Activated naive CD4-positive, alpha-beta T cell treated with anti-CD3 and anti-CD28 coated beads, Interleukin-2, amount 50 U/mL, for 24 hours (primary cell): ENCODE results near the gene MBNL1.

ENCODE experiments used
- H3K27ac Mint-ChIP-seq: one replicate; pipeline ENCODE4 v1.8.0; 2021; ENCODE audit warnings: mild to moderate bottlenecking, mixed read lengths
- H3K27me3 Mint-ChIP-seq: one replicate; pipeline ENCODE4 v1.8.0; 2021; ENCODE audit warnings: mixed read lengths
- H3K36me3 Mint-ChIP-seq: one replicate; pipeline ENCODE4 v1.8.0; 2021; ENCODE audit warnings: mixed read lengths
- H3K4me1 Mint-ChIP-seq: one replicate; pipeline ENCODE4 v1.8.0; 2021; ENCODE audit warnings: mixed read lengths
- H3K4me3 Mint-ChIP-seq: one replicate; pipeline ENCODE4 v1.8.0; 2021; ENCODE audit warnings: mild to moderate bottlenecking, mixed read lengths
- H3K9me3 Mint-ChIP-seq: one replicate; pipeline ENCODE4 v1.8.0; 2021; ENCODE audit warnings: mixed read lengths

The MBNL1 gene

DNA sequence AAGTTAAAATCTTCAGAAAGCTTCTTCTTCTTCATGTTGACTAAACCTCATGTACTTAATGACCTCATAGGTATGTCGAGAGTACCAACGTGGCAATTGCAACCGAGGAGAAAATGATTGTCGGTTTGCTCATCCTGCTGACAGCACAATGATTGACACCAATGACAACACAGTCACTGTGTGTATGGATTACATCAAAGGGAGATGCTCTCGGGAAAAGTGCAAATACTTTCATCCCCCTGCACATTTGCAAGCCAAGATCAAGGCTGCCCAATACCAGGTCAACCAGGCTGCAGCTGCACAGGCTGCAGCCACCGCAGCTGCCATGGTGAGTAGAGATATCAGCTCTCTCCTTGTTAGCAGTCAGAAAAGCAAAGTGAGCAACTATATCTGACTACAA is 176.5 kb downstream of the MBNL1 start:
- peaks cover 7% of the 10 kb centered on the region for H3K36me3 Mint-ChIP-seq
- H3K4me1 Mint-ChIP-seq: peaks cover 86% of the 10 kb centered on the region
- no peak overlapping the region for H3K4me3 Mint-ChIP-seq

DNA sequence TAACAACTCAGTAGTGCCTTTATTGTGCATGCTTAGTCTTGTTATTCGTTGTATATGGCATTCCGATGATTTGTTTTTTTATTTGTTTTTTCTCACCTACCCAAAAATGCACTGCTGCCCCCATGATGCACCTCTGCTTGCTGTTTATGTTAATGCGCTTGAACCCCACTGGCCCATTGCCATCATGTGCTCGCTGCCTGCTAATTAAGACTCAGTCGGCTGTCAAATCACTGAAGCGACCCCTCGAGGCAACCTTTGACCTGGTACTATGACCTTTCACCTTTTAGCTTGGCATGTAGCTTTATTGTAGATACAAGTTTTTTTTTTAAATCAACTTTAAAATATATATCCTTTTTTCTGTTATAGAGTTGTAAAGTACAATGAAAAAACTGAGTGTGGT is 177.8 kb downstream of the MBNL1 start:
- H3K4me1 Mint-ChIP-seq: peaks cover 88% of the 10 kb centered on the region
- no peaks in the 10 kb centered on the region for H3K9me3 Mint-ChIP-seq
- H3K4me3 Mint-ChIP-seq: no peak overlapping the region
- peaks cover 10% of the 10 kb centered on the region for H3K36me3 Mint-ChIP-seq
- H3K27me3 Mint-ChIP-seq: no peaks in the 10 kb centered on the region
- peak overlapping the region; percentile 96 for H3K27ac Mint-ChIP-seq

More for the DNA sequence above, 176.5 kb downstream of the MBNL1 start:
- Mint-ChIP-seq H3K9me3 (no peaks in the 10 kb centered on the region), H3K27me3 (no peaks in the 10 kb centered on the region), H3K27ac (peak overlapping the region; percentile 91)

DNA sequence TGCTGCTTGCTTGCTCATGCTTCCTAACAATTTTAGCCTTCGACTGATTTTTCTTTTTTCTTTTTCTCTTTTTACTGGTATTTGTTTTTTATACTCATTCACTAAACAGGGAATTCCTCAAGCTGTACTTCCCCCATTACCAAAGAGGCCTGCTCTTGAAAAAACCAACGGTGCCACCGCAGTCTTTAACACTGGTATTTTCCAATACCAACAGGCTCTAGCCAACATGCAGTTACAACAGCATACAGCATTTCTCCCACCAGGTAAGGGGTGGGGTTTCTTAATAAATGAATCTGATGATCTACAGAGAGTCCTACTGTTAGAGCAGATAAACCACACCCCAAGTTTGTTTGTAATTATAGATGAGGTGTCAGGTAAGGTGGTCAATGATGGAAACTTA is 178.8 kb downstream of the MBNL1 start:
- no peaks in the 10 kb centered on the region for H3K9me3 Mint-ChIP-seq

DNA sequence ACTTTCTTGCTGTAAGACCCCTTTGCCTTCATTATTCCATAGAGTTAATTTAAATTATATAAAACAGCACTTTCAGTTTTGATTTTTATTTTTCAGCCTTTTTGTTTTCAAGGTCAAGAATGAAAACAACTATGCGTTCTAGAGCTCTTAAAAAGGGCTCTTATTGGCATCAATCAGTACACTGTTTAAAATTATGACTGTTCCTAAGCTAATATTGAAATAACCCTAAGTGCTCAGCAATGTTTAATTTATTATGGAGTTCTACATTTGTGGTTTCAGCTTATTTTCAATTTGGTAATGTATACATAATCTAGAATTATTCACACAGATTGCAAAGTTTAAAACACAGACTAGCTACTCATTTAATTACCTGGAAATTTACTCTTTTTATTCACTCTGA is 179.4 kb downstream of the MBNL1 start:
- peak overlapping the region; percentile 96 for H3K27ac Mint-ChIP-seq

More for the DNA sequence above, 178.8 kb downstream of the MBNL1 start:
- Mint-ChIP-seq H3K27ac (peak overlapping the region; percentile 96), H3K36me3 (peaks cover 12% of the 10 kb centered on the region), H3K27me3 (no peaks in the 10 kb centered on the region), H3K4me1 (peaks cover 85% of the 10 kb centered on the region), H3K4me3 (peak overlapping the region; percentile 60)

DNA sequence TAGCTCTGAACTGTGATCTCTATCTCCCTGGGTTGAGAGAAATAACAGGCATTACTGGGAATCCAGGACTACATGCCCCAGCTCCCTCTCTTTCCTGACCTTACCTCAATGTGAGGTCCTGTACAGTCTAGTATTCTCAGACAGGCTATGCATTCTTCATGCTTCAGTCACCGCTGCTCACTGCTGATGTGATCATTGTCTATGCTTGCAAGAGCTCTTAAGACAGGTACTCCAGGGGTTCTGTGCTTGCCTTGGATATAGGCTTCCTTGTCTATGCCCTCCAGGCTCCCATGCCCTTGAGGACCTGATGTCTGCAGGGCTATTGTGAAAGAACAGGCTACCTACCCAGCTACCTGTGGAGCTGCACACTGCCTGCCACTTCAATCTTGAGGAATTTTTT is 183.6 kb downstream of the MBNL1 start:
- peaks cover 18% of the 10 kb centered on the region for H3K36me3 Mint-ChIP-seq
- no peaks in the 10 kb centered on the region for H3K9me3 Mint-ChIP-seq
- peak overlapping the region; percentile 52 for H3K27ac Mint-ChIP-seq
- no peaks in the 10 kb centered on the region for H3K27me3 Mint-ChIP-seq
- no peak overlapping the region for H3K4me3 Mint-ChIP-seq
- peaks cover 68% of the 10 kb centered on the region for H3K4me1 Mint-ChIP-seq

More for the DNA sequence above, 179.4 kb downstream of the MBNL1 start:
- Mint-ChIP-seq H3K27me3 (no peaks in the 10 kb centered on the region), H3K9me3 (no peaks in the 10 kb centered on the region), H3K36me3 (peaks cover 13% of the 10 kb centered on the region), H3K4me3 (no peak overlapping the region), H3K4me1 (peaks cover 83% of the 10 kb centered on the region)

DNA sequence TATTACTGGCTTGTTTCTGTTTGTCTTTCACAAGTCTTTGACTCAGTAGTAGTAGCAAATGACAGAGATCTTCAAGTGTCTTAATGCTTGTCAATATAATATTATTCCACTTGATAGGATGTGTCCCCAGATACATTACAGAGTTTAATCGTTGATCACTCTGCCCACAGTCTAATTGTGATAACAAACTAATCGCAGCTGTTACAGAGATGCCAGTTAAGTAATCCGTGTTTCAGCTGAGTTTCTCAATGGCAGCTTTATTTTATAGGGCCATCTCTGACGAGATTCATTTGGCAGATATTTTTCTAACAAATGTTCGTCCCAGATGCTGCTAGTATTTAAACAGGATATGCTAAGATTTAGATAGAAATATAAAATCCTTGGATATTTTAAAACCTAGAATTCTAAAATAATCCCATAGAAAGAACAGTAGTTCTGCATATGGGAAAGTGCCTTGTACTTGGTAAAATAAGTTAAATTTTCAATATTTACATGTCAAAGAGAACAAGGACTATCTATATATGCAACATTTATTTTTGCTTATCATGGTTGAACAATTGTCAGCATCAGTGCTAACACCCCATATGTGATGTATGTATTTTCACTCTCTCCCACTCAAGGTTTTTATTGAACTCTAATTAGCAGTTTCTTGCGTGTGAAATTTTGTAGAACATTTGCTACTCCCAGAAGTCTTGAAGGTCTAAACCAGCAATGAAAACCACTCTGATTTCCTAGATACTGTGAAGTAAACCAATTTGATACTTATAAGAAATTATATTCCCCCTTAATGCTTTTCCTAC is 185.5 kb downstream of the MBNL1 start:
- no peak overlapping the region for H3K4me3 Mint-ChIP-seq
- no peaks in the 10 kb centered on the region for H3K27me3 Mint-ChIP-seq
- H3K36me3 Mint-ChIP-seq: peaks cover 18% of the 10 kb centered on the region
- no peaks in the 10 kb centered on the region for H3K9me3 Mint-ChIP-seq
- peaks cover 68% of the 10 kb centered on the region for H3K4me1 Mint-ChIP-seq
- H3K27ac Mint-ChIP-seq: peak overlapping the region; percentile 81

DNA sequence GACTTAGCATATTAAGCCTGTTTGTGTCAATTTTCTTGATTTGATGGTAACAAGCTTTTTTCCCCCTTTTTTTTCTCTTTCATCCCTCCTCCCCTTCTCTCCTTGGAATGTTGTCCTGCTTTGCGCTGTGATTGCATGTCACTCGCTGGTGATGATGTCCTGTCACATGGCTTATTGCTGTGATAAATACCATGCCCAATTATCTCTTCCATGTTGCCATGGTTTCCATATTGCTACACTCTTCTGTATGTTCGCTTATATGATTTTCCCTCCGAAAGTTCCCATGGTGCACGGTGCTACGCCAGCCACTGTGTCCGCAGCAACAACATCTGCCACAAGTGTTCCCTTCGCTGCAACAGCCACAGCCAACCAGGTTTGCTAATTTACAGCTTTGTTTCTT is 187.3 kb downstream of the MBNL1 start:
- H3K4me1 Mint-ChIP-seq: peaks cover 63% of the 10 kb centered on the region
- no peak overlapping the region for H3K4me3 Mint-ChIP-seq

DNA sequence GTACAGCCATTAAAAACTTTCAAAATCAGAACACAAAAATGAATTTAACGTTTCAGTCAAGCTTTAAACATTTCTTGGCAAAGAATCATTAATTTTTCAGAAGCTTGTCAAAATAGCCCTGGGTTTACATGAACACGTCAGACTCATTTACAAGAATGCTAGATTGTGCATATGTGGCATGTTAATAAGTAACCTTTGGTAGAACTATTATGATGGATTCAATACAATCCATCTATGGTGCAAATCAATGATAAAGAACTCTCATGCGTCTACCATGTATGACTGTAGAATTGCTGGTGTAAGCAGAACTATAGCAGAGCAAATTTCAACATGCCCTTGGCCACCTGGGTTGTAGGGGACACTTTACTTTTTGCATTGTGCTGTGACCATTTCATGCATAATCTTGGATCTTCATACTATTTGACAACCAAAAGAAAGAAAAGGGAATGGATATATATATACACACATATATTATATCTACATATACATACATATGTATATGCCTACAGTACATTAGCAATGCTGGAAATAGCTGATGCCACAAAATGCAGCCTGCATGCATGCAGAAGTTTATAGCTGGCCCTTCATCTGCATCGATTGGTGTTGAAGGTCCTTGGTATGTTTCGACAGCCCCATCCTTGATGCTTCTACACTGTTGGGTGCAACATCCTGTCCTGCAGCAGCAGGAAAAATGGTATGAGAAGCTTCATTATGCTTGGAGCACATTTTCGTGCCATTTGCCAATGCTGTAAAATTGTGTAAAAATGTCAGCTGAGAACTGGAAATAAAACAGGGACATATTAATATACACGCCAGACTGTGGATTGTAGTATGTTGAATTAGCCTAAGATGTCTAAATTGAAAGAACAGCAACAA is 189.0 kb downstream of the MBNL1 start:
- H3K4me1 Mint-ChIP-seq: peaks cover 51% of the 10 kb centered on the region

More for the DNA sequence above, 187.3 kb downstream of the MBNL1 start:
- Mint-ChIP-seq H3K36me3 (peaks cover 15% of the 10 kb centered on the region), H3K27ac (peak overlapping the region; percentile 93), H3K27me3 (no peaks in the 10 kb centered on the region), H3K9me3 (no peaks in the 10 kb centered on the region)

DNA sequence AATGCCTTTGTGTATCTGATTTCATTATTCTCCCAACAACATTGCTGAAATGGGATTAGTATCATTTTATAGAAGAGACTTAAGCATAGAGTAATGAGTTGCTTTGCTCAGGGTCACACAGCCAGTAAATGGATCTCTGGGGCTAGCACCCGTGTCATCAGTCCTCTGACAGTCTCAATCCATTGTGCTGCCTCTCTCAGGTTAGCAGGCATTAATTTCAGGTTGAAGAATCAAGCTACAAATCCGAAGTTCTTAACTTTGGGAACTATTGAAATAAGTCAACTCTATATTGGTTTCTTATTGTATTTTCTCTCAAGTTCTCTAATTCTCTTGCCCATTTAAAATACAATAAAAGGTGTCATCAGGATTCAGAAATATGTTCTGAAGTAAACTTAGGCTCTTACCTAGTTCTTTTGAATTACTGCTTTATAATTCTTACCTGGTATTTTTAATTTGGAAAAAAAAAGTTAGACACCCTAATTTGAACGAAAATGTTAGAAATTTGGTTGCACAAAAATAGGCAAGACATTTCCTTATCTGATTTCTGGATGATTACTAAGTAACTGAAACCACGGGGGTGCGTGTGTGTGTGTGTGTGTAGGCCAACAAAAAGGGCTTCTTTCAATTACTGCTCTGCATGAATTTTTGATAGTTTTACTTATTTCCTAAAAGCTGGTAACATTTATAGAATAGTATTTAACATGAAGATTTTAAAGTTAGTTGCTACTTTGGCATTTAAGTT is 189.8 kb downstream of the MBNL1 start:
- H3K36me3 Mint-ChIP-seq: peaks cover 12% of the 10 kb centered on the region
- H3K27me3 Mint-ChIP-seq: no peaks in the 10 kb centered on the region
- no peaks in the 10 kb centered on the region for H3K9me3 Mint-ChIP-seq
- no peak overlapping the region for H3K4me3 Mint-ChIP-seq
- peaks cover 45% of the 10 kb centered on the region for H3K4me1 Mint-ChIP-seq
- peak overlapping the region; percentile 48 for H3K27ac Mint-ChIP-seq

More for the DNA sequence above, 189.0 kb downstream of the MBNL1 start:
- Mint-ChIP-seq H3K9me3 (no peaks in the 10 kb centered on the region), H3K27ac (peak overlapping the region; percentile 57), H3K36me3 (peaks cover 11% of the 10 kb centered on the region), H3K4me3 (no peak overlapping the region), H3K27me3 (no peaks in the 10 kb centered on the region)

DNA sequence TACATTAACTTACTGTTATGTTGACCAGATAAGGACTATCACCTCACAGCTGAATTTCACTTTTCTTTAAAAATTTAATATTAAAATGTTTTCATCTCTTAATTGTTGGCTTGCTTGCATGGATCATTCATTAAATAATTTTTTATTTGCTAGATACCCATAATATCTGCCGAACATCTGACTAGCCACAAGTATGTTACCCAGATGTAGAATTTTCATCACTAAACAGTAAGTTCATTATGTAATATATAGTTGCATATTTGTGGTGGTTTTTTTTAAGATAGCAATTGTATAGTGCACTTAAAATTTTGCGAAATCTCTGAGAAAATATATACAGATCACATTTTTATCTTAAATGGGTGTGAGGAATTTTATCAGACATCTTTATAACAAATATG is 190.4 kb downstream of the MBNL1 start:
- Mint-ChIP-seq H3K4me1 (peaks cover 41% of the 10 kb centered on the region), H3K4me3 (no peak overlapping the region), H3K36me3 (peaks cover 12% of the 10 kb centered on the region), H3K27ac (no peak overlapping the region), H3K9me3 (no peaks in the 10 kb centered on the region), H3K27me3 (no peaks in the 10 kb centered on the region)

DNA sequence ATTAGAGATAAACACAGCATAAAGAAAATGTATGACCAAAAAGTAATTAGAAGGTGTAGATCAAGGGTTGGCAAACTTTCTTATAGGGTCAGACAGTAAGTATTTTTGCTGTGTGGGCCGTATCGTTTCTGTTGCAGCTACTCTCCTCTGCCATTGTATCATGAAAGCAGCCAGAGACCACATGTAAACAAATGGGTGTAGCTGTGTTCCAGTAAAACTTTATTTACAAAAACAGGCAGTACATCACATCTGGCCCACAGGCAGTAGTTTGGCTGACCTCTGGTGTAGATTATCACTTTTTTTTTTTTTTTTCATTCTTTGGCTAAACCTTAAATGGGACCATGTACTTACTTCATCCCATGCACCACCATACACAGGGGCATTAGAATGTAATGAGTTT is 190.8 kb downstream of the MBNL1 start:
- peaks cover 38% of the 10 kb centered on the region for H3K4me1 Mint-ChIP-seq
- H3K4me3 Mint-ChIP-seq: no peak overlapping the region
- peak overlapping the region; percentile 82 for H3K27ac Mint-ChIP-seq
- H3K36me3 Mint-ChIP-seq: peaks cover 12% of the 10 kb centered on the region
- H3K27me3 Mint-ChIP-seq: no peaks in the 10 kb centered on the region
- no peaks in the 10 kb centered on the region for H3K9me3 Mint-ChIP-seq

DNA sequence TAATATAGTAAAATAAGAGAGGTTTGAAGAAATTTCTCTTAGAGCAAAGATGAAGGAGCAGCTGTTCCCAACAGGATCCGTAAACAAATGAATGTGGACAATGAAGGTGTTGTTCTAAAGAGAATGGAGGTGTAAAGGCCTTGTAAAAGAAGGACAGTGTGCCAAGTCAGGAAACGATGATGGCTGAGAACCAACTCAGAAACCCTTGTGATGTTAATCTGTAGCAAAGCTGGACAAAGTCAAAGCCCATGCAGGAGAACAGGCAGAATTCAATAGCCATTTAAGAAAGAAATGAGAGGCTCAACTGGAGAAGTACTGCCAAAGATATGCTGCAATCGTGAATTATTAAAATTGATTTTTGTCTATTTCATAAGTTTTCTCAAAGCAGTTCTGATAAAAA is 192.2 kb downstream of the MBNL1 start:
- Mint-ChIP-seq H3K27ac (peak overlapping the region; percentile 63), H3K9me3 (no peaks in the 10 kb centered on the region), H3K4me3 (no peak overlapping the region), H3K4me1 (peaks cover 30% of the 10 kb centered on the region), H3K36me3 (peaks cover 10% of the 10 kb centered on the region), H3K27me3 (no peaks in the 10 kb centered on the region)

DNA sequence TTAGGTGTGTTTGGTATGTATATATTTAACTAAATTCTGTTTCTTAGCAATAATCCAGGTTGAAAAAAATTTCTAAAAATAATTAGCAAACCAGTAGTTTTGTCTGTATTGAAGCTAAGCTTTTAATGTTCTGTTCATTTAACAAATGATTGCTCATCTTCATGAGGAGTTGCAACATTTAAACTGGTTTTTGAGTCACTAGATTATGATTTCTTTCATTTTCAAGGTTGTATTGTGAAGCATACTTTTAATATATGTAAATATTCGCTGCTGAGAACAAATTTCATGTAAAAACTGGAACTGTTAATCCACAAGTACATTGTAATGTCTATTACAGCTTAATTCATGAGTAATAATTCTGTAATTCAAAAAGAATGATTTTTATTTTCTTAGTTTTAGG is 192.7 kb downstream of the MBNL1 start:
- Mint-ChIP-seq H3K4me1 (peaks cover 26% of the 10 kb centered on the region), H3K9me3 (no peaks in the 10 kb centered on the region), H3K36me3 (peaks cover 8% of the 10 kb centered on the region), H3K27ac (peak overlapping the region; percentile 63), H3K4me3 (no peak overlapping the region), H3K27me3 (no peaks in the 10 kb centered on the region)

DNA sequence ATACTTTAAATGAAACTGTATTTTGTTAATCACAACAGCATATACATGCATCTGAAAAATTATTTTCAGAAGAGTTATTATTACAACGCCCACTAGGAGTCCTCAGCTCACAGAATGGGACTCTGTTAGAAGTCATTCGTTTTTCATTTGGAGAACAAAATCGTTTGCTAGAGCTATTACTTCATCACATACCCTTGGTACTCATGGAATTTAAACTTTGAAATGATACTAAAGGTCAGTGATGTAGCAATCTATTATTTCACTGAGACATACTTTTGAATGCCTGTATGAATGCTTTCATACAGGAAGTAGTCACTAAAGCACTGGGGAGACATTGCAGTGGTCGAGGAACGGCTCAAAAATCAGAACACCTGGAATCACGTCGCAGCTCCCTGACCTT is 198.1 kb downstream of the MBNL1 start:
- peaks cover 9% of the 10 kb centered on the region for H3K36me3 Mint-ChIP-seq
- H3K27ac Mint-ChIP-seq: peak overlapping the region; percentile 51
- no peaks in the 10 kb centered on the region for H3K9me3 Mint-ChIP-seq
- H3K4me1 Mint-ChIP-seq: peaks cover 13% of the 10 kb centered on the region
- no peak overlapping the region for H3K4me3 Mint-ChIP-seq
- H3K27me3 Mint-ChIP-seq: no peaks in the 10 kb centered on the region

DNA sequence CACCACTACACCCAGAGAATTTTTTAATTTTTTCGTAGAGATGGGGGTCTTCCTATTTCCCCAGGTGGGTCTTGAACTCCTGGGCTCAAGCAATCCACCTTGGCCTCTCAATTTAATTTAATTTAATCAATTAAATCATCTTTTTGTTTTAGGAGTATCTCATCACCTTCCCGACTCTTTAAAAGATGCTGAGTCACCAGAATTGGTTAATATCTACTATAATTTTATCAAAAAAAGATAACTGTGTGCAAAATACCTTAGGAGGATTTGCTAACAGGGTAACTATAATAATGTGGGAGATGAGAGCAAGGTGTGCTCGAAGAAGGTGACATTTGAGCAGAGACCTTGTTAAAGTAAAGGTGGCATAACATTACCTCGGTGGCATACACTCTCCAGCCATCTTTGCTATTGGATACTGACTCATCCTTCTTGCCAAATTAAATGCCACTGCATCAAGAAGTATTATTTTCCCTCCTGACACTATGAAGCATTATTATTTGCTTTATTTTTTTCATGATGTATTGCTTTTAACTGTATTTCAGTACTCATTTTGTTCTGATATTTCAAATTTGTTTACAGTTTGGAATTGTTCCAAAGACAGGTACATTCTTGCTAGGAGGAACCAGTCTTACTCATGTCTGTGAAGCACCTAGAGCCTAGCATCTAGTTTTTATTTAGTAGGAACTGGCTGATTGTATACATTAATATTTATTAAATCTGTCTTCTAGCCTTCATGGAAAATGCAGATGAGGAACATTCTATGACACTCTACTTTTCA is 200.7 kb downstream of the MBNL1 start:
- Mint-ChIP-seq H3K27me3 (no peaks in the 10 kb centered on the region), H3K27ac (peak overlapping the region; percentile 86)

More for the DNA sequence above, 200.7 kb downstream of the MBNL1 start:
- peaks cover 7% of the 10 kb centered on the region for H3K36me3 Mint-ChIP-seq
- no peak overlapping the region for H3K4me3 Mint-ChIP-seq
- H3K4me1 Mint-ChIP-seq: peaks cover 24% of the 10 kb centered on the region
- no peaks in the 10 kb centered on the region for H3K9me3 Mint-ChIP-seq
